OCI-LY7 (cell line): ENCODE results near the gene RBM22. TPM values are rescaled to one million over a fixed set of nuclear protein-coding genes. Genes with fewer than 3 reads are reported as not detected.

Experiments
- BruUV-seq: library from RNA; stranded (reverse); fragments of 400-500 nt; replicated peaks from 2 replicates; lab custom pipeline; 2021; lab: Mats Ljungman, UMichigan
- CTCF ChIA-PET: fragments of 300-600 bp; sonication (Branson Sonifier 250); formaldehyde crosslinking; loops from one replicate; lab custom pipeline; 2022; ENCODE audit warnings: antibody characterized with exemption; ENCODE audit not compliant: unreplicated experiment; lab: Charles Lee
- POLR2A ChIA-PET: fragments of 300-600 bp; sonication (Branson Sonifier 250); formaldehyde crosslinking; loops from one replicate; lab custom pipeline; 2022; ENCODE audit warnings: antibody characterized with exemption; lab: Charles Lee
- DNase-seq: peaks from one replicate; pipeline ENCODE4 v3.0.0-alpha.2; 2015; ENCODE audit warnings: low spot score
- H2AFZ ChIP-seq: fragments of 200-600 bp; sonication (generic), shearing (Covaris generic); 2 replicates; pipeline ENCODE4 v1.6.1; 2014; ENCODE audit warnings: mild to moderate bottlenecking, antibody characterized with exemption, low read length, moderate library complexity
- H3K27ac ChIP-seq: fragments of 200-600 bp; sonication (generic); 2 replicates; pipeline ENCODE4 v1.5.1; 2014; ENCODE audit warnings: mixed run types, low read depth, mild to moderate bottlenecking, moderate library complexity, low read length, inconsistent platforms; ENCODE audit not compliant: poor library complexity, severe bottlenecking
- H3K36me3 ChIP-seq: fragments of 200-600 bp; sonication (generic); 2 replicates; pipeline ENCODE4 v1.6.1; 2014; ENCODE audit warnings: mild to moderate bottlenecking, antibody characterized with exemption, low read length, moderate library complexity, mixed read lengths; ENCODE audit not compliant: insufficient read depth
- H3K4me1 ChIP-seq: fragments of 200-600 bp; sonication (generic); 2 replicates; pipeline ENCODE4 v1.5.1; 2014; ENCODE audit warnings: mild to moderate bottlenecking, low read length; ENCODE audit not compliant: insufficient read depth, poor library complexity, severe bottlenecking
- H3K4me2 ChIP-seq: fragments of 200-600 bp; sonication (generic); 2 replicates; pipeline ENCODE4 v1.6.1; 2014; ENCODE audit warnings: mild to moderate bottlenecking, low read length
- H3K4me3 ChIP-seq: fragments of 200-600 bp; sonication (generic); 2 replicates; pipeline ENCODE4 v1.5.1; 2014; ENCODE audit warnings: mild to moderate bottlenecking, low read depth, low read length; ENCODE audit not compliant: poor library complexity, severe bottlenecking
- H3K79me2 ChIP-seq: fragments of 200-600 bp; sonication (generic); 2 replicates; pipeline ENCODE4 v1.6.1; 2016; ENCODE audit warnings: low read depth, mild to moderate bottlenecking, low read length, moderate library complexity, mixed read lengths; ENCODE audit not compliant: insufficient read depth
- H3K9me2 ChIP-seq: fragments of 200-600 bp; sonication (generic); 2 replicates; pipeline ENCODE4 v1.6.1; 2016; ENCODE audit warnings: mild to moderate bottlenecking, low read length, mixed read lengths; ENCODE audit not compliant: insufficient read depth
- H3K9me3 ChIP-seq: fragments of 200-600 bp; sonication (generic); 2 replicates; pipeline ENCODE4 v1.6.1; 2014; ENCODE audit warnings: mild to moderate bottlenecking, mixed run types, low read length, mixed read lengths
- H4K20me1 ChIP-seq: fragments of 200-600 bp; sonication (generic); 2 replicates; pipeline ENCODE4 v1.6.1; 2014; ENCODE audit warnings: mild to moderate bottlenecking, antibody characterized with exemption, low read length, moderate library complexity, mixed read lengths; ENCODE audit not compliant: insufficient read depth
- CTCF ChIP-seq: fragments of 200-600 bp; sonication (generic); conservative IDR thresholded peaks from 2 replicates; pipeline ENCODE4 v1.5.1; 2014; ENCODE audit warnings: mild to moderate bottlenecking, antibody characterized with exemption, low read length, moderate library complexity, mixed read lengths
- EZH2phosphoT487 ChIP-seq: fragments of 200-600 bp; sonication (generic); IDR thresholded peaks from 2 replicates; pipeline ENCODE4 v1.6.1; 2018; ENCODE audit warnings: low read depth, borderline replicate concordance, mild to moderate bottlenecking, mixed run types, antibody characterized with exemption, low read length, moderate library complexity, mixed read lengths
- intact Hi-C: fragments of 100-400 bp; cut with micrococcal nuclease; formaldehyde crosslinking; loops from one replicate; pipeline ENCODE4 v1.10.0; 2022; ENCODE audit not compliant: unreplicated experiment
- total RNA-seq, 2 experiments: library from RNA; depleted of rRNA in 1 of 2; stranded (reverse); fragments of >200 nt in 1 of 2; shearing (Covaris generic) in 1 of 2; gene quantifications; 2 replicates each; pipeline ENCODE4 v1.2.3, GENCODE V29; 2014 to 2022

Gene RBM22
- total RNA-seq, 2 experiments from 2014 or later: 45.6 to 46.7 TPM

GRCh38 chr5:150661086-150661485, 39.8 kb downstream of the RBM22 start, which contains the start of gene MYOZ3:
Gene MYOZ3 (plus strand): TSS chr5:150661251. CDS start chr5:150662942, 1,691 bp downstream.
- no peaks in the 10 kb centered on the region for H3K9me2 ChIP-seq
- no peaks in the 10 kb centered on the region for H3K79me2 ChIP-seq
- no peak within 1 kb of the TSS for H3K4me2 ChIP-seq
- H3K36me3 ChIP-seq: no peaks in the 10 kb centered on the region
- H4K20me1 ChIP-seq: no peaks in the 10 kb centered on the region
- DNase-seq: no peak
- intact Hi-C loops: no loop called here
- H3K4me3 ChIP-seq: no peak within 1 kb of the TSS
- no TSS peak for BruUV-seq
- no peak within 1 kb of the TSS for H2AFZ ChIP-seq
- ChIA-PET POLR2A (interaction anchor here (0.6 to 1.2 kb wide), 2 partner anchors 52 to 711 kb away, joined by 3 read pairs; no protein-coding TSS in a partner anchor), CTCF (no interaction called here)
- TF ChIP-seq CTCF: no peak
- no peak for TF ChIP-seq EZH2phosphoT487
- H3K4me1 ChIP-seq: peaks cover 7% of the 10 kb centered on the region
- H3K27ac ChIP-seq: no peak within 1 kb of the TSS
- no peaks in the 10 kb centered on the region for H3K9me3 ChIP-seq

- DNase-seq: no peak
- Histone ChIP-seq H3K9me2 (no peaks in the 10 kb centered on the region), H4K20me1 (no peaks in the 10 kb centered on the region), H3K9me3 (no peaks in the 10 kb centered on the region), H3K79me2 (no peaks in the 10 kb centered on the region), H3K27ac (no peak overlapping the region), H3K4me3 (no peak overlapping the region), H3K4me2 (no peak overlapping the region), H3K36me3 (no peaks in the 10 kb centered on the region), H3K4me1 (peaks cover 11% of the 10 kb centered on the region), H2AFZ (no peak overlapping the region)
- ChIA-PET CTCF (no interaction called here), POLR2A (interaction anchor here (1.2 kb wide), 1 partner anchor 51 kb away, joined by 3 read pairs; no protein-coding TSS in a partner anchor)
- TF ChIP-seq CTCF: no peak
- BruUV-seq: no TSS peak
- intact Hi-C loops: no loop called here
Observed at GRCh38 chr5:150660108-150660831, 40.6 kb downstream of the RBM22 start.
